Measurements from ENCODE around the gene NT5C1B.

NT5C1B gene

DNA sequence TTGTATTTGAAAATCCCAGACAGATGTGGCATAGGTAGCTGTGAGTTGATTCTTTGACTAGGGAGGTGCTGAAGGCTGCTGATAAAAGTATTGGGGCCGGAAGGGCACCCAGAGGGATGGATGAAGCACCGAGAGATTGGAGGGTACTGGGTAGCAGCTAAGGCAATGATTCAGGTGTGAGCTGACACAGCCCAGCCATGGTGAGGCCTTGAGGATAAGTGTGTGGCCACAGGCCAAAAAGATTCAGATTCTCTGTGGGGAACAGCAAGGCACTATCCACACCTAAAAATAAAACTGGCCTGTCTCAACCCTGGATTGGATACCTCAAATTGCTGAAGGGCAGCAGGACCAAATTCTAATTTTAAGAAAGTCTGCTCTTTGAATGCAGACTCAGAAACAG is 64.1 kb downstream of the NT5C1B start:
- TF ChIP-seq, protein P1, sequence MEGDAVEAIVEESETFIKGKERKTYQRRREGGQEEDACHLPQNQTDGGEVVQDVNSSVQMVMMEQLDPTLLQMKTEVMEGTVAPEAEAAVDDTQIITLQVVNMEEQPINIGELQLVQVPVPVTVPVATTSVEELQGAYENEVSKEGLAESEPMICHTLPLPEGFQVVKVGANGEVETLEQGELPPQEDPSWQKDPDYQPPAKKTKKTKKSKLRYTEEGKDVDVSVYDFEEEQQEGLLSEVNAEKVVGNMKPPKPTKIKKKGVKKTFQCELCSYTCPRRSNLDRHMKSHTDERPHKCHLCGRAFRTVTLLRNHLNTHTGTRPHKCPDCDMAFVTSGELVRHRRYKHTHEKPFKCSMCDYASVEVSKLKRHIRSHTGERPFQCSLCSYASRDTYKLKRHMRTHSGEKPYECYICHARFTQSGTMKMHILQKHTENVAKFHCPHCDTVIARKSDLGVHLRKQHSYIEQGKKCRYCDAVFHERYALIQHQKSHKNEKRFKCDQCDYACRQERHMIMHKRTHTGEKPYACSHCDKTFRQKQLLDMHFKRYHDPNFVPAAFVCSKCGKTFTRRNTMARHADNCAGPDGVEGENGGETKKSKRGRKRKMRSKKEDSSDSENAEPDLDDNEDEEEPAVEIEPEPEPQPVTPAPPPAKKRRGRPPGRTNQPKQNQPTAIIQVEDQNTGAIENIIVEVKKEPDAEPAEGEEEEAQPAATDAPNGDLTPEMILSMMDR (IDR thresholded peaks at IDR 0.05), result no peak
- Histone ChIP-seq H3K9ac (no peak overlapping the region), H2AFZ (no peak overlapping the region), H3K27ac (no peak overlapping the region), H3K4me1 (no peaks in the 10 kb centered on the region), H3K79me2 (no peaks in the 10 kb centered on the region), H3K4me2 (ENCODE audit: low read length) (no peak overlapping the region), H3K4me3 (ENCODE audit: low read depth, low read length) (no peak overlapping the region), H3K9me3 (ENCODE audit: control insufficient read depth, low read length) (no peaks in the 10 kb centered on the region), H3K27me3 (ENCODE audit: control insufficient read depth, insufficient read depth, low read length) (no peaks in the 10 kb centered on the region), H3K36me3 (ENCODE audit: control insufficient read depth, insufficient read depth, low read length) (no peaks in the 10 kb centered on the region)

GRCh38 chr2:18522484-18523146 is 66.8 kb downstream of the NT5C1B start:
- H3K4me1 ChIP-seq, result no peaks in the 10 kb centered on the region
- H3K79me2 ChIP-seq, result no peaks in the 10 kb centered on the region

DNA sequence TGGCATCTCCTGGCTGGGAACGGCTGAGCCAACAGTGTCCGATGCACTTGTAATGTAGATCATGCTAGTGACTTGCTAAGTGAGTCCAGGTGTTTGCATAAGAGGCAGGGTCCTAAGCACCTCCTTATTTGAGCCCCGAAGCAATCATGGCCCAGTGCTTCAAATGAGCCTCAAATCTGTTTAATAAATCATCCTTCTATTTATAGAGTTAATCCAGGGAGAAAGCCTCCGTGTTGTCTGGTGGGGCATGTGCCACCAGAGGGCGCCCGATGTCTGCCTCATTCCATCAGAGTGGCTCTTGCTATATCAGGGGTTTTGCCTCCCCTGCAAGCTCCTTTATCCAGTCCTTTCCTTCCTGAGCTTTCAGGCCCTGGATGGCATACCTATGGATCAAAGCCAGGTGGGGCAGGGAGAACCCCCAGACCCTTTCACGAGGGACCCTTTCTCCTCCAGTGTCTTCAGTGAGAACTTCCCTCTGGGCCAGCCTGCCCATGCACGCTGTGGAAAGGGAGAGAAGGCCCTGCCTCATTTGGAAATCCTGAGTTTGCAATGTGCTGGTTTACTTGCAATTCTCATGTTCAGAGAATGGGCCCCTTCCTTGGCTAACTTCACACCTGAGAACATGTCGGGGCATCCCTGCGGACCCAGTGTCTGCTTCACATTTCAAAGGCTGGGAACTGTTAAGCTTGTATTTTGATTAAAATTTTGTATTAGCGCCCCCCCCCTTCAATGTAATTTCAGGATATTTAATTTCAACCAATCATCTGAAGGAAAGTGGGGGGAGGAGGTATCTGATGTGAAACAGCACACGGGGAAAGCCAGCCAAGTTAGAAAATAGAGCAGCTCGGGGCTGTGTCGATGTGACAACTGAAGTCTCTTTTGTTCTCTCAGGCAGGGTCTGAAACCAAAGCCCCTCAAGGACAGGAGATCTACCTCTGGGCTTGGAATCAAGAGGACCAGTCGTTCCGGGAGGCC is 68.6 kb downstream of the NT5C1B start:
- Histone ChIP-seq H3K4me2 (ENCODE audit: low read length) (no peak overlapping the region), H3K9me3 (ENCODE audit: control insufficient read depth, low read length) (no peaks in the 10 kb centered on the region), H3K4me3 (ENCODE audit: low read depth, low read length) (no peak overlapping the region), H3K4me1 (no peaks in the 10 kb centered on the region), H3K79me2 (no peaks in the 10 kb centered on the region), H3K9ac (no peak overlapping the region), H3K27me3 (ENCODE audit: control insufficient read depth, insufficient read depth, low read length) (no peaks in the 10 kb centered on the region), H2AFZ (peak overlapping the region; percentile 10), H3K36me3 (ENCODE audit: control insufficient read depth, insufficient read depth, low read length) (no peaks in the 10 kb centered on the region), H3K27ac (no peak overlapping the region)
- TF ChIP-seq, protein P1 (IDR thresholded peaks at IDR 0.05), result peak; percentile 92

More at GRCh38 chr2:18522484-18523146, 66.8 kb downstream of the NT5C1B start:
- H3K36me3 ChIP-seq (ENCODE audit: control insufficient read depth, insufficient read depth, low read length), result no peaks in the 10 kb centered on the region
- H3K4me2 ChIP-seq (ENCODE audit: low read length), result no peak overlapping the region
- H3K27ac ChIP-seq, result no peak overlapping the region
- no peak overlapping the region for H2AFZ ChIP-seq
- no peaks in the 10 kb centered on the region for H3K27me3 ChIP-seq (ENCODE audit: control insufficient read depth, insufficient read depth, low read length)
- no peak overlapping the region for H3K4me3 ChIP-seq (ENCODE audit: low read depth, low read length)
- H3K9ac ChIP-seq, result no peak overlapping the region
- no peaks in the 10 kb centered on the region for H3K9me3 ChIP-seq (ENCODE audit: control insufficient read depth, low read length)
- TF ChIP-seq, protein P1 (IDR thresholded peaks at IDR 0.05), result no peak

GRCh38 chr2:18519914-18520450 is 69.4 kb downstream of the NT5C1B start:
- Histone ChIP-seq H3K9ac (no peak overlapping the region), H3K4me1 (no peaks in the 10 kb centered on the region), H3K27ac (no peak overlapping the region)

More at GRCh38 chr2:18519914-18520450, 69.4 kb downstream of the NT5C1B start:
- H2AFZ ChIP-seq, result peak overlapping the region; percentile 10
- H3K9me3 ChIP-seq (ENCODE audit: control insufficient read depth, low read length), result no peaks in the 10 kb centered on the region
- no peaks in the 10 kb centered on the region for H3K79me2 ChIP-seq
- no peak overlapping the region for H3K4me3 ChIP-seq (ENCODE audit: low read depth, low read length)
- H3K27me3 ChIP-seq (ENCODE audit: control insufficient read depth, insufficient read depth, low read length), result no peaks in the 10 kb centered on the region
- TF ChIP-seq, protein P1 (IDR thresholded peaks at IDR 0.05), result no peak
- H3K36me3 ChIP-seq (ENCODE audit: control insufficient read depth, insufficient read depth, low read length), result no peaks in the 10 kb centered on the region
- H3K4me2 ChIP-seq (ENCODE audit: low read length), result no peak overlapping the region
